Measurements from ENCODE around the gene CBX7.

Gene CBX7

GRCh38 chr22:39081016-39081415 is 71.5 kb downstream of the CBX7 start:
- H3K27ac ChIP-seq = no peak overlapping the region
- no peak for TF ChIP-seq ZFX (IDR thresholded peaks at IDR 0.05; ENCODE audit: borderline replicate concordance)
